Smooth muscle cell (in vitro differentiated cells): ENCODE measurements around the gene NPM1. TPM values are rescaled to one million over a fixed set of nuclear protein-coding genes. Genes with fewer than 3 reads are reported as not detected.

Experiments
- DNase-seq: peaks from one replicate; lab custom pipeline; 2025; ENCODE audit not compliant: unreplicated experiment; lab: John Stamatoyannopoulos, UW
- H2AFZ ChIP-seq: fragments of 200-600 bp; sonication (generic); 2 replicates; pipeline ENCODE4 v1.6.0; 2016; ENCODE audit warnings: antibody characterized with exemption, low read depth, mild to moderate bottlenecking
- H3F3A ChIP-seq: fragments of 200-600 bp; sonication (generic); 2 replicates; pipeline ENCODE4 v1.6.0; 2017; ENCODE audit warnings: antibody characterized with exemption, low read depth
- H3K27ac ChIP-seq: fragments of 200-600 bp; sonication (generic); 2 replicates; pipeline ENCODE4 v1.5.1; 2016; ENCODE audit warnings: low read depth, mild to moderate bottlenecking
- H3K27me3 ChIP-seq: fragments of 200-600 bp; sonication (generic); 2 replicates; pipeline ENCODE4 v1.6.1; 2016; ENCODE audit warnings: low read depth, mild to moderate bottlenecking
- H3K36me3 ChIP-seq: fragments of 200-600 bp; sonication (generic); 2 replicates; pipeline ENCODE4 v1.5.1; 2016; ENCODE audit warnings: low read depth
- H3K4me1 ChIP-seq: fragments of 200-600 bp; sonication (generic); 2 replicates; pipeline ENCODE4 v1.5.1; 2016; ENCODE audit warnings: low read depth
- H3K4me2 ChIP-seq: fragments of 200-600 bp; sonication (generic); 2 replicates; pipeline ENCODE4 v1.6.0; 2016; ENCODE audit warnings: mild to moderate bottlenecking
- H3K4me3 ChIP-seq: fragments of 200-600 bp; sonication (generic); 2 replicates; pipeline ENCODE4 v1.5.1; 2016; ENCODE audit warnings: mild to moderate bottlenecking
- H3K79me2 ChIP-seq: fragments of 200-600 bp; sonication (generic); 2 replicates; pipeline ENCODE4 v1.6.0; 2016; ENCODE audit warnings: low read depth, mild to moderate bottlenecking
- H3K9ac ChIP-seq: fragments of 200-600 bp; sonication (generic); 2 replicates; pipeline ENCODE4 v1.6.0; 2016; ENCODE audit warnings: low read depth
- H3K9me3 ChIP-seq: fragments of 200-600 bp; sonication (generic); replicated peaks from 2 replicates; pipeline ENCODE4 v1.5.1; 2016; ENCODE audit warnings: low read depth
- H4K20me1 ChIP-seq: fragments of 200-600 bp; sonication (generic); 2 replicates; pipeline ENCODE4 v1.6.0; 2016; ENCODE audit warnings: low read depth
- WGBS: methylation state at CpG from one replicate; pipeline ENCODE4 v1.1.7; 2016; ENCODE audit warnings: low lambda C conversion rate; 5-methylcytosine and 5-hydroxymethylcytosine counted together
- polyA plus RNA-seq: library from polyadenylated mRNA; unstranded; fragments of >200 nt; fragmentation: Nextera tagmentation; extraction: Ambion mirVana; gene quantifications from 2 replicates; pipeline ENCODE4 v1.2.1, GENCODE V29; 2016
- total RNA-seq: library from RNA; depleted of rRNA; stranded (reverse); fragments of >200 nt; gene quantifications from 2 replicates; pipeline ENCODE4 v1.2.3, GENCODE V29; 2014
- TF ChIP-seq, protein P1 (sequence below): fragments of 200-600 bp; sonication (generic); IDR thresholded peaks from 2 replicates; pipeline ENCODE4 v1.5.1; 2017; ENCODE audit warnings: borderline replicate concordance, mild to moderate bottlenecking, antibody characterized with exemption; ENCODE audit not compliant: insufficient read depth, poor library complexity, severe bottlenecking

The NPM1 gene
- total and polyA plus RNA-seq, 2 experiments from 2014 or later = 330 to 2,459 TPM

DNA sequence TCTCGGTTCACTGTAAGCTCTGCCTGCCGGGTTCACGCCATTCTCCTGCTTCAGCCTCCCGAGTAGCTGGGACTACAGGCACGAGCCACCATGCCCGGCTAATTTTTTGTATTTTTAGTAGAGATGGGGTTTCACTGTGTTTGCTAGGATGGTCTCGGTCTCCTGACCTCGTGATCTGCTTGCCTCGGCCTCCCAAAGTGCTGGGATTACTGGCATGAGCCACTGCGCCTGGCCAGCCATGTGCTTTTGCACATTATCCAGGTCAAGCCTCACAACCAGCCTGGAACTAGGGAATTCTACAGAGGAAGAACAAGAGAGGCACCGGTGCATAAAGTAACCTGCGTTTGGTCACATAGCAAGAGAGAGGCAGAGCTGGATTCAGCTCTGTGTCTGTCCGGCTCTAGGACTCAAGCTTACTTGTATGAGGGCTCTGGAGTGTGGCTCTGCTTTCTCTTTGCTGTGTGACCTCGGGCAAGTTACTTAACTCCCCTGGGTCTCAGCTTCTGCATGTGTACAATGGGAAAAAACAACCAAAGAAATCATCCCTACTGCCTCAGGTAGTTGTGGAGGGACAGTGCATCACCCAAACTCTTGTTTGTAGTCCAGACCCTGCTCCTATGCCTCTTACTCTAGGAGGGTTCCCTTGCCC is 38.1 kb downstream of the NPM1 start:
- WGBS = 90% methylated on average over 14 of the region's 14 CpGs
- peaks cover 2% of the 10 kb centered on the region for H3K4me1 ChIP-seq
- no peaks in the 10 kb centered on the region for H3K79me2 ChIP-seq
- TF ChIP-seq, protein P1, sequence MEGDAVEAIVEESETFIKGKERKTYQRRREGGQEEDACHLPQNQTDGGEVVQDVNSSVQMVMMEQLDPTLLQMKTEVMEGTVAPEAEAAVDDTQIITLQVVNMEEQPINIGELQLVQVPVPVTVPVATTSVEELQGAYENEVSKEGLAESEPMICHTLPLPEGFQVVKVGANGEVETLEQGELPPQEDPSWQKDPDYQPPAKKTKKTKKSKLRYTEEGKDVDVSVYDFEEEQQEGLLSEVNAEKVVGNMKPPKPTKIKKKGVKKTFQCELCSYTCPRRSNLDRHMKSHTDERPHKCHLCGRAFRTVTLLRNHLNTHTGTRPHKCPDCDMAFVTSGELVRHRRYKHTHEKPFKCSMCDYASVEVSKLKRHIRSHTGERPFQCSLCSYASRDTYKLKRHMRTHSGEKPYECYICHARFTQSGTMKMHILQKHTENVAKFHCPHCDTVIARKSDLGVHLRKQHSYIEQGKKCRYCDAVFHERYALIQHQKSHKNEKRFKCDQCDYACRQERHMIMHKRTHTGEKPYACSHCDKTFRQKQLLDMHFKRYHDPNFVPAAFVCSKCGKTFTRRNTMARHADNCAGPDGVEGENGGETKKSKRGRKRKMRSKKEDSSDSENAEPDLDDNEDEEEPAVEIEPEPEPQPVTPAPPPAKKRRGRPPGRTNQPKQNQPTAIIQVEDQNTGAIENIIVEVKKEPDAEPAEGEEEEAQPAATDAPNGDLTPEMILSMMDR = no peak
- no peak overlapping the region for H3K9ac ChIP-seq
- H3K9me3 ChIP-seq = no peaks in the 10 kb centered on the region
- no peaks in the 10 kb centered on the region for H3F3A ChIP-seq
- H2AFZ ChIP-seq = no peak overlapping the region
- H3K4me2 ChIP-seq = no peak overlapping the region
- DNase-seq = no peak
- no peak overlapping the region for H3K27ac ChIP-seq
- peaks cover 9% of the 10 kb centered on the region for H4K20me1 ChIP-seq
- H3K27me3 ChIP-seq = peaks cover 9% of the 10 kb centered on the region
- no peak overlapping the region for H3K4me3 ChIP-seq
- no peaks in the 10 kb centered on the region for H3K36me3 ChIP-seq

DNA sequence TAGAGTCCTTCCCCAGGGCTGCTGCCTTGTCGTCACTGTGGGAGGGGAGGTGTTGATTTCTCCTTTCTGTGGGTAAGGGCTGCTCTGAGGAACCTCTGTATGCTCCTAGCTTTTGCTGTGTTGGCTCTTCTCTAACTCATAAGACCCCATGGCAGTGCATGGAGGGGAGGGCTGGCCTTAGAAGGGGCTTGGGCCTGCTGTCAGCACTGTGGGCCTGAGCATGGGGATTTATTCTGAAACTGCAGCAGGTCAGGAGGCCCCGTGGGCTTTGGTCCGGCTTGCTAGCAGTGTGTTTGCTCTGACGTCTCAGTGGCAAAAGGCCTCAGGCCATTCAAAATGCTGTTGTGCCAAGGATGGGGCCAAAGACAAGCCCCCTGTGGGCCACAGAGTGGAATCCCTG is 38.6 kb downstream of the NPM1 start:
- peaks cover 3% of the 10 kb centered on the region for H4K20me1 ChIP-seq
- H3K4me1 ChIP-seq = no peaks in the 10 kb centered on the region
- no peak overlapping the region for H3K27ac ChIP-seq
- no peak overlapping the region for H3K4me2 ChIP-seq
- H3K9me3 ChIP-seq = no peaks in the 10 kb centered on the region
- no peak overlapping the region for H3K9ac ChIP-seq
- H3K4me3 ChIP-seq = no peak overlapping the region
- DNase-seq = no peak
- no peaks in the 10 kb centered on the region for H3F3A ChIP-seq
- WGBS = 92% methylated on average over 4 of the region's 4 CpGs
- no peaks in the 10 kb centered on the region for H3K36me3 ChIP-seq
- TF ChIP-seq, protein P1 = no peak
- no peaks in the 10 kb centered on the region for H3K79me2 ChIP-seq
- H2AFZ ChIP-seq = no peak overlapping the region
- peaks cover 4% of the 10 kb centered on the region for H3K27me3 ChIP-seq

DNA sequence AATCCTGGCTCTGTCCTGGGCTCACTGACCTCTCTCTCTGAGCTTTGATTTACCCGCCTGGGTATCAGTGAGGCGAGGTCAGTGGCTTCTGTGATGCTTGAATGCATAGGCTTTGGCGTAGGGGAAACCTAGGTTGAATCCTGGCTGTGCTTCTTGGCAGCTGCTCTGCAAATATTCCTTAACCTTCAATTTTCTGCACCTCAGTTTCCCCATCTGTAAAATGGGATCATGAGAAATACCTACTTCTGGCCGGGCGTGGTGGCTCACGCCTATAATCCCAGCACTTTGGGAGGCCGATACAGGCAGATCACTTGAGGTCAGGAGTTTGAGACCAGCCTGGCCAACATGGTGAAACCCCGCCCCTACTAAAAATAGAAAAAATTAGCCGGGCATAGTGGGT is 39.0 kb downstream of the NPM1 start:
- 97% methylated on average over 9 of the region's 9 CpGs for WGBS
- no peaks in the 10 kb centered on the region for H4K20me1 ChIP-seq
- TF ChIP-seq, protein P1 = no peak
- no peaks in the 10 kb centered on the region for H3K9me3 ChIP-seq
- H3F3A ChIP-seq = no peaks in the 10 kb centered on the region
- H3K9ac ChIP-seq = no peak overlapping the region
- no peak overlapping the region for H3K27ac ChIP-seq
- H3K36me3 ChIP-seq = no peaks in the 10 kb centered on the region
- no peaks in the 10 kb centered on the region for H3K79me2 ChIP-seq
- H3K4me3 ChIP-seq = no peak overlapping the region
- H3K4me1 ChIP-seq = no peaks in the 10 kb centered on the region
- no peak for DNase-seq
- no peak overlapping the region for H2AFZ ChIP-seq
- H3K27me3 ChIP-seq = no peaks in the 10 kb centered on the region
- no peak overlapping the region for H3K4me2 ChIP-seq
